ENCODE data around the gene ELK4.

The ELK4 gene

DNA sequence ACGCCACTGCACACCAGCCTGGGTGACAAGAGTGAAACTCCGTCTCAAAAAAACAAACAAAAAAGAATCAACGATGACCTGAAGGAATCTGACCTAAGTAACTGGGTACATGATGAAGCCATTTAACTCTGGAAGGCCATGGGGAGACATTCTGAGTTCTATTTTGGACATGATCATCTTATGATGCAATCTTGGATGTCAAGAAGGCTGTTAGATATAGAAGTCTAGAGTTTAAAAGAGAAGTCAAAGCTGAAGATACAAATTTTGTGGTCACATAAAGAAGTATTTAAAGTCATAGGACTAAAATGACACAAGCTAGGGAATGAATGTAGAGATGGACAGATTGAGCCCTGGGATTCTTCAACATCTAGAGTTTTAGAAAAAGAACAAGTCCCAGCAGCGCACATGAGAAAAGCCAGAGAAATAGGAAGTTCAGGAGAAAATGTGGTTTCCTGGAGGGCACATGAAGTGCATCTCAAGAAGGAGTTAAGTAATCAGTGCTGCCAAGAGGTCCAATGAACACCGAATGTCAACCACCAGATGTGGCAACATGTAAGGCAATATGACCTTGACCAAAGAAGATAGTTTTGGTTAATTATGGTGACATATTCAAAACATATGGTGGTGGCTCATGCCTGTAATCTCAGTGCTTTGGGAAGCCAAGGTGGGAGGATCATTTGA is 26.8 kb downstream of the ELK4 start:
- DNase-seq = no peak

DNA sequence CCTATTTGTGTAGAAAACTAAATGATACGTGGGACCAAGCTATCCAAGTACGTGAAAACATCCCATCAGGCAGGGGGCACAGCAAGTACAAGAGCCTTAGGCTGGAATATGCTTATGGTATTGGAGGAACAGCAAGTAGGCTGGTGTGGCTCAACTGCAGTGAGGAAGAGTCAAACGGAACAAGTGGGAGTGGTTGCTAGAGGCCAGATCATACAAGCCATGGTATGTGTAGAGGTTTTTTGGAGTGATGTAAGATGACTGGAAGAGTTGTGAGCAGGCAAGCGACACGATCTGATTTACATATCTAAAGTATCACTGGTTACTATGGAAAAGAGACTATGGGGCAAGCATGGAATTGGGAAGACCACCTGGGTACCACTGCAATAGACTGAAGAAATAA is 27.8 kb downstream of the ELK4 start:
- no peak for TF ChIP-seq GATA1 (IDR thresholded peaks at IDR 0.05; ENCODE audit: low read depth, low read length)
- no peak for TF ChIP-seq POLR2A (IDR thresholded peaks at IDR 0.05; ENCODE audit: low read length)
- no peak for DNase-seq

More for the DNA sequence above, 26.8 kb downstream of the ELK4 start:
- no peak for TF ChIP-seq GATA1 (IDR thresholded peaks at IDR 0.05; ENCODE audit: low read depth, low read length)
- no peak for TF ChIP-seq POLR2A (IDR thresholded peaks at IDR 0.05; ENCODE audit: low read length)

GRCh38 chr1:205601205-205601604 is 30.6 kb downstream of the ELK4 start:
- DNase-seq = no peak
- TF ChIP-seq POLR2A (IDR thresholded peaks at IDR 0.05; ENCODE audit: low read length) (no peak), GATA1 (IDR thresholded peaks at IDR 0.05; ENCODE audit: low read depth, low read length) (no peak)

DNA sequence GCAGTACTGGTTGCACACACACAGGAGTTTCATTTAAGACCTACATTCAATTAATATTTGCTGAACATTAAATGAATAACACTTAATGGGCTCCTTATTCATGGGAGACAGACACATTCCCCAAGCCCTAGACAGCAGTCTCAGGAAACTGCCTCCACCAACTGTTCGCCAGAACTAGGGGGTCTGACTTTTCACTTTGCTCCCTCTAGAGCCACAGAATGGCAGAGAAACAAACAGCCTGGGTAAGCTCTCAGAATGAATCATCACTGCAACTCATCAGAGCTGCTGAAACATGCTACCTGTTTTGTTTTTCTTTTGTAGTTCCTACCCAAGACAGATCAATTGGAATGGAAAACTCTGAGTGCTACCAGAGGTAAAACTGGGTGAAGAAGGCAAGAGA is 31.7 kb downstream of the ELK4 start:
- no peak for DNase-seq
- TF ChIP-seq POLR2A (IDR thresholded peaks at IDR 0.05; ENCODE audit: low read length) = no peak
- TF ChIP-seq GATA1 (IDR thresholded peaks at IDR 0.05; ENCODE audit: low read depth, low read length) = no peak

GRCh38 chr1:205599669-205600042 is 32.2 kb downstream of the ELK4 start:
- TF ChIP-seq GATA1 (IDR thresholded peaks at IDR 0.05; ENCODE audit: low read depth, low read length) (no peak), POLR2A (IDR thresholded peaks at IDR 0.05; ENCODE audit: low read length) (no peak)
- DNase-seq = no peak

GRCh38 chr1:205598841-205599668 is 32.8 kb downstream of the ELK4 start:
- DNase-seq = no peak
- TF ChIP-seq POLR2A (IDR thresholded peaks at IDR 0.05; ENCODE audit: low read length) (no peak), GATA1 (IDR thresholded peaks at IDR 0.05; ENCODE audit: low read depth, low read length) (no peak)

DNA sequence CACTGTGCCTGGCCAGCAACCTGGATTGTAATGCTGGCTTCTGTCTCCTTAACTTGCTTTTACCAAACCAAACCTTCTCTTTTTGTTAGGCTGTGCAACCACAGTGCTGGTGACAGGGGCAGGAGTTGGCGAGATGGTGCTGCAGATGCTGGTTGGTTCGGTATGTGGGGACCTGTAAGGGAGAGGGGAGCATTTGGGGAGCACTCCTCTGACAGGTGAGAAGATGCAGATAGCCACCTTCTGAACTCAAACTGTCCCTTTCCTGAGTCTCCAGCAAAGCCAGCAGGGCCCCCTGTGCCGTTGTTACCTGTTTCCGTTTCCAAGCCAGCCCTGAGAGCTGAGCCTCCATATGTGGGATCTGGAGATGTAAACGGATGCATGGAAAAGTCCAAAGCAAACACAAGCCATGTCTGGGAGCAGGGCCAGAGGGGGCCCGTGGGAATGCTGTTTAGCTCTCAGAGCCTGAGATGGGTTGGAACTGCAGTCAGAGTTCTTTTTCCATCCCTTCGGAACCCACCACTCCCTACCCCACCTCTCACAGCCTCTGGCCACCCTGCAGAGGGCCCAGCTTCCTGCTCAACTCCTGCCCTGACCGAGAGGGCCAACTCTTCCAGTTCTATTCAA is 34.0 kb downstream of the ELK4 start:
- TF ChIP-seq POLR2A (IDR thresholded peaks at IDR 0.05; ENCODE audit: low read length) (no peak), GATA1 (IDR thresholded peaks at IDR 0.05; ENCODE audit: low read depth, low read length) (no peak)
- no peak for DNase-seq

- TF ChIP-seq GATA1 (IDR thresholded peaks at IDR 0.05; ENCODE audit: low read depth, low read length) (no peak), POLR2A (IDR thresholded peaks at IDR 0.05; ENCODE audit: low read length) (no peak)
- DNase-seq = no peak
Measured at GRCh38 chr1:205596876-205597275, 34.9 kb downstream of the ELK4 start.

- TF ChIP-seq POLR2A (IDR thresholded peaks at IDR 0.05; ENCODE audit: low read length) = no peak
Measured at GRCh38 chr1:205595861-205596260, 36.0 kb downstream of the ELK4 start.

GRCh38 chr1:205595435-205595834 is 36.4 kb downstream of the ELK4 start:
- no peak for TF ChIP-seq POLR2A (IDR thresholded peaks at IDR 0.05; ENCODE audit: low read length)
- no peak for TF ChIP-seq GATA1 (IDR thresholded peaks at IDR 0.05; ENCODE audit: low read depth, low read length)
- no peak for DNase-seq

More at GRCh38 chr1:205595861-205596260, 36.0 kb downstream of the ELK4 start:
- no peak for DNase-seq

DNA sequence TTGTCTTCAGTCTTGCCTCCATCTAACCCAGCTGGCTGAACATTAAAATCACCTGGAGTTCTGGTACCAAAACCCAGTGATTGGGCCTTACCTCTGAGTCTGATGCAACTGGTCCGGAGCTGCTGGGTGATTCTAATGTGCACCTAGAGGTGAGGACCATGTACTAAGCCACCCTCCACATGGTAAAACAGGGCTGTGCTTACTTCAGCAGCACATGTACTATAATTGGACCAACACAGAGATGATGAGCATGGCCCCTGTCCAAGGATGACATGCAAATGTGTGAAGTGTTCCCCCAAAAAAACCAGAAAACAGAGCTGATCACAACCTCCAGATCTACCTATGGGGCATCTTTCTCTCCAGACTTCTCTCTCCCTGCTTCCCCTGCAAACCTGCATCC is 37.0 kb downstream of the ELK4 start:
- DNase-seq = no peak
- TF ChIP-seq GATA1 (IDR thresholded peaks at IDR 0.05; ENCODE audit: low read depth, low read length) (no peak), POLR2A (IDR thresholded peaks at IDR 0.05; ENCODE audit: low read length) (no peak)

DNA sequence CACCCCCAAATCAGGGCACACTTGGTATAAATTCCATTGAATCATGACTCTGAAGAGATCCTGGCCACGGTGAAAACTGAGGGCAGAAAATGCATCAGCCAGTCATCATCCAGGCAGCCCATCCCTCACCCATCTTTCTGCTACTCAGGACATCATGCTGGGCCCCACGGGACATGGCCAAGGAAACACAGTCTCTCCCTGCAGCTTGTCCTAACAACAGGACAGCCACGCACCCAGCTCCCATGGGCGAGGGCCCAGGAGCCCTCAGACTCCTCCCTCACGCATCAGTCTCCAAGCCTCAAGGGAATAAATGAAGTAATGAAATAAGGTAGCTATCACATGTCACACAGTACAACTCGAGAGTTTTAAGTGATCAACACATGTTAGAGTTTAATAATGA is 37.8 kb downstream of the ELK4 start:
- TF ChIP-seq GATA1 (IDR thresholded peaks at IDR 0.05; ENCODE audit: low read depth, low read length) = no peak
- no peak for TF ChIP-seq POLR2A (IDR thresholded peaks at IDR 0.05; ENCODE audit: low read length)
- DNase-seq = no peak

DNA sequence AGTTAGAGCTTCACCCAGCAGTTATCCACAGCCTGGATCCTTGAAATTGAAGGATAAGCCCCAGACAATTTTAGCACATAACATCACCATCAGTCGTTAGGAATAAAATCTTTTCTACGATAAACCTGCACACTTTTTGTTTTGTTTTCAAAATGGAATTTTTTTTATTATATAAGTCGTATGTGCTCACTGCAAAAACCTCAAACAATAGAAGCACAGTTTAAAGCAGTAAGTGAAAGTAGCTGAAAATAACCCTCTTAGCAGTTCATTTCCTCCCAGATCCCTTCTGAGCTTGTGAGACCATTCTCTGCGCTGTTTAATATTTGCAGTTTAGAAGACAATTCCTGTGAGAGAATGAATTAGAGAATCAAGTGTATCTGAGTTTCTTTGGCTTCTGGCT is 38.3 kb downstream of the ELK4 start:
- no peak for DNase-seq
- no peak for TF ChIP-seq POLR2A (IDR thresholded peaks at IDR 0.05; ENCODE audit: low read length)

DNA sequence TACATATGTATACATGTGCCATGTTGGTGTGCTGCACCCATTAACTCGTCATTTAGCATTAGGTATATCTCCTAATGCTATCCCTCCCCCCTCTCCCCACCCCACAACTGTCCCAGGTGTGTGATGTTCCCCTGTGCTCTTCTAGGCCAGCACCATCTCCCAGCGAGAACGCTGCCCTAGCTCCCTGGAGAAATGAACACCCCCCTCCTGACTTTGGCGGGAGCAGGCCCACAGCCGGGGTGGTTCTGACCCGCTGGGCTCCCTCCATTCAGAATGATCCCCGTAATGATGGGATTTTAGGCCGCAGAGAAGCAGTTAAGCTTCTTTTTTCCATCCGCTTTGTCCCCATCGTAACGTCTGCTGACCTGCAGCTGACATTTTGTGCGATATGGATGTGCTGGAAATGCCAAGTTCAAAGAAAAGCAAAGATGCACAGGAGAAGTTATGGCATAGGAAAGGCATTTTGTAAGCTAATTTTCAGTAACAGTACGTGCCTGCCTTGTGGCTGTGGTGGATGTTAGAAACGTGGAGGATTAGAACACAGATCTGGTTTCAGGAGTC is 39.3 kb downstream of the ELK4 start:
- no peak for TF ChIP-seq POLR2A (IDR thresholded peaks at IDR 0.05; ENCODE audit: low read length)
- no peak for TF ChIP-seq GATA1 (IDR thresholded peaks at IDR 0.05; ENCODE audit: low read depth, low read length)
- no peak for DNase-seq
